Measurements from ENCODE around the gene CSNK2A1.
"Not testable (repeated sequence)": the region's sequence is repeated elsewhere in the genome, so short reads cannot be mapped to it uniquely, and the experiment has no call there.

The CSNK2A1 gene

GRCh38 chr20:543369-544152 lies at the start of gene CSNK2A1:
CSNK2A1 (minus strand) TSS chr20:543790; CDS start chr20:508551, 35,239 bp downstream.
- peak; percentile 98 for DNase-seq

GRCh38 chr20:592506-592905 lies 48.9 kb upstream of the CSNK2A1 start:
- no peak for DNase-seq

GRCh38 chr20:591941-592340 lies 48.4 kb upstream of the CSNK2A1 start:
- no peak for DNase-seq

DNA sequence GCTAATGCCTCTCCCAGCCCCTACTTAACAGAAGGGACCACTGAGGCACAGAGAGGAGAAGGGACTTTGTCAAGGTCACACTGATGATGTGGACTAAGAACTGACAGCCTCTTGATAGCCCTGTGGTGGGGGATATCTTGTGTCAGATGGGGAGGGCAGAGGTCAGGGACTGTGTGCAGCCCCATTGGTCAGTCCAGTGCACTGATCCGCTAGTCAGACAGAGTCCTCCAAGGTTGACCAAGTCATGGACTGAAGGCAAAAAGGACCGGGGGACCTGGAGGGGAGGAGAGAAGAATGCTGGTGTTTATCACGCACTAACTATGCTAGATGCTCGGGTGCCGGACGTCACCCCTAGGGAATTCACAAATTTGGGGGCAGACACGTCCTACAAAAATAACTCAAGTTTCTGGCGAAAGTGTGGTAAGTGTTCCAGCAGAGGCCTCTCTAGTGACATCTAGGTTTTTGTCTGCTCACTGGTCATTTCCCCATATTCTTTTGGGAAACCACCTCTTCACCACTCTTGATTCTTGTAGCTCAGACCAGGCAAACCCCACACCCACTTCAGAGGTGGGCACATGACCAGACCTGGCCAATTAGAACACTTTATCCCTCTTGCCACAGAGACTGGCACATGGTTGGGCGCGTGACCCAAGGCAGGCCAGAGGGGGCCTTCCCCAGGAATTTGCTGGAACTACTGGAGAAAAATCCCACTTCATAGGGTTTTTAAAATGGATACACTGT lies 45.5 kb upstream of the CSNK2A1 start:
- no peak for DNase-seq

GRCh38 chr20:588476-588875 lies 44.9 kb upstream of the CSNK2A1 start:
- no peak for DNase-seq

DNA sequence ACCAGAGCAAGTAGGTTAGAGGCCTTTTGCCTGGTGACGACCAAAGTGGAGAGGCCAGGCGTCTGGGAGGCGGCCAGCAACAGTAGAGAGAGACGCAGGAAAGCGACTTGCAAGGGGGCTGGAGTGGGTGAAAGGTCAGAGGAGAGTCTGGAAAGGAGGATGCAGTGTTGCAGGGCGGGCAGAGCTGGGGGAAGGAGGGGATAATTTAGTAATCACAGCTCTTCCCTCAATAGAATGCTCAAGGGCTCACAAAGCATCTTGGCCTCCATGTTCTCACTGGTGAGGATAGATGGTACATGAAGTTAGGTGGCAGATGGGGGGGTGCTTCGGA lies 41.3 kb upstream of the CSNK2A1 start:
- DNase-seq = no peak

GRCh38 chr20:584161-584970 lies 40.8 kb upstream of the CSNK2A1 start:
- DNase-seq = no peak

GRCh38 chr20:582204-582603 lies 38.6 kb upstream of the CSNK2A1 start:
- DNase-seq = no peak

DNA sequence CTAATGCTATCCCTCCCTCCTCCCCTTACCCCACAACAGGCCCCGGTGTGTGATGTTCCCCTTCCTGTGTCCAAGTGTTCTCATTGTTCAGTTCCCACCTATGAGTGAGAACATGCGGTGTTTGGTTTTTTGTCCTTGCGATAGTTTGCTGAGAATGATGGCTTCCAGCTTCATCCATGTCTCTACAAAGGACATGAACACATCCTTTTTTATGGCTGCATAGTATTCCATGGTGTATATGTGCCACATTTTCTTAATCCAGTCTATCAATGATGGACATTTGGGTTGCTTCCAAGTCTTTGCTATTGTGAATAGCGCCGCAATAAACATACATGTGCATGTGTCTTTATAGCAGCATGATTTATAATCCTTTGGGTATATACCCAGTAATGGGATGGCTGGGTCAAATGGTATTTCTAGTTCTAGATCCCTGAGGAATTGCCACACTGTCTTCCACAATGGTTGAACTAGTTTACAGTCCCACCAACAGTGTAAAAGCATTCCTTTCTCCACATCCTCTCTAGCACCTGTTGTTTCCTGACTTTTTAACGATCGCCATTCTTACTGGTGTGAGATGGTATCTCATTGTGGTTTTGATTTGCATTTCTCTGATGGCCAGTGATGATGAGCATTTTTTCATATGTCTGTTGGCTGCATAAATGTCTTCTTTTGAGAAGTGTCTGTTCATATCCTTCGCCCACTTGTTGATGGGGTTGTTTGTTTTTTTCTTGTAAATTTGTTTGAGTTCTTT lies 35.5 kb upstream of the CSNK2A1 start:
- not testable (repeated sequence) for DNase-seq

DNA sequence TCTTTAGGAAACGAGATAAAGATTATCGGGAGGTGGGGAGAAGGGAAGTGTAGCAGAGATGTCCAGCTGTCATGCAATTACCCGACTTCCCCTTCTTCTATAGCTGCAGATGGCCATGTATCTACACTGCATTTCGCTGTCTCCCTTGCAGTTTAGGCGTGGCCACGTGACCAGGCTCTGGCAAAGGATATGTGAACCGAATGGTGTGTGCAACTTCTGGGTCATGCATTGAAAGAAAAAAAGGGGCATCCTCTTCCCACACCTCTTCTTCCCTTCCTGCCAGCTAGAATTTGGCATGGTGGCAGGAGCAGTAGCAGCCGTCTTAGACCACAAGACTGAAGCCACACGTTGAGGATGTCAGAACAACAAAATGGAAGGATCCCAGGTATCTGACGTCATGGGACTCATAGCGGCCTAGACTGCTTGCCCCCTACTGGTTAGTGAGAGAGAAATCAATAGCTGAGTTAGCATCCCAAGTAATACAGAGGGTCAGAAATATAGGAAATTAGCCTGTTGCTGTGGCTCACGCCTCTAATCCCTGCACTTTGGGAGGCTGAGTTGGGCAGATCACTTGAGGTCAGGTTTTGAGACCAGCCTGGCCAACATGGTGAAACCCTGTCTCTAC lies 33.7 kb upstream of the CSNK2A1 start:
- DNase-seq = no peak

DNA sequence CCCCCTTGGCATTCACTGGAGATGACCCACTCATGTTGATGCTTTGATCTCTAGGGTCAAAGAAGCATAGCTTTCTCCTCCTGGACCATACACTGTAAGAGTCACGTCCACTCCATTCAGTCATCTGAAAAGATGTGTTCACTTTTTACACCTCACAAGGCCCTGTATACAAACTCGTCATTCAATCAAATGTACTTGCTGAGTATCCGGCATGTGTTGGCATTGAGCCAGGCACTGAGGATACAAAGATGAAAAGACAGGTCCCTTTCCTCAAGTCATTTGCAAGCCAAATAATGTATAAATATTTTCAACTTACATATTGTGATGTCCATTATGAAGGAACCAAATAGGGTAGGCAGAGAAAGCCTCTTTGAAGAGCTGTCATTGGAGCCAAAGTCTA lies 32.6 kb upstream of the CSNK2A1 start:
- no peak for DNase-seq

GRCh38 chr20:575230-575629 lies 31.6 kb upstream of the CSNK2A1 start:
- DNase-seq = no peak

GRCh38 chr20:574297-574942 lies 30.8 kb upstream of the CSNK2A1 start:
- DNase-seq = no peak

DNA sequence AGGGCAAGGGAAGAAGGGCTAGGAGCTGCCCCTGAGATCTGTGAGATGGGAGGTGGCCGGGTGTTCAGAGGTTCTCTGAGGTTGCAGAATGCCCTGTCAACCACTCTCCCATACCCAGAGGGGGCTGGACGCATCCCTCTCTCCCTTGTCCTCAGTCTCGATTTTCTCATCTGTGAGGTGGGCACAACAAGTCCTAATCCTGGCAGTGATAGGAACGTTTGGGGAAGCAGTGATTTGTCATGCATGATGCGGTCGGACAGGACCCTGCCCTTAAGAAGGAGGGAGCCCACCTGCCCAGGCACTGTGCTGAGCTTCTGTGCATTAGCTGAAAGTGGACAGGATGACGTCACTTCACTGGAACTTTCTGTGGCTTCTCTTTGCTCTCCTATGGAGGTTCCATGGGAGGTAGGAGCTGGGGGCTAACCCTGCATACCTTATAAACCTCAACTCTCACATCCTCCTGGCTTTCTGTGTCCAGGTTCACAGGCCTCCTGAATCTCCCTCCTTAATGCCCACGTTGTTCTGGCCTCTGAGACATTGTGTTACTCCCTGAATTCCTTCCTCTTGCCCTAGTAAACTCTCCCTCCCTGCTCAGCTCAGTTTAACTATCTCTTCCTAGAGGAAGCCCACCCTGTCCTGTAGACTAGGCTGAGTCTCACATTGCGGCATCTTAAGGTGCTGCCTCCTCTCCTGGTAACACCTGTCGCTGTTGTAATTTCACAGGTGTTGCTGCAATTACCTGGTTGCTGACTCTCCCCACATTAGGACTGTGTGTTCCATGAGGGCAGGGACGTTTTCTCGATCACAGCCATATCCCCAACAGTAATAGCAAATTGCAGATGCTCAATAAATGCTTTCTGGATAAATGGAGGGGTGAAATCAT lies 30.1 kb upstream of the CSNK2A1 start:
- no peak for DNase-seq

DNA sequence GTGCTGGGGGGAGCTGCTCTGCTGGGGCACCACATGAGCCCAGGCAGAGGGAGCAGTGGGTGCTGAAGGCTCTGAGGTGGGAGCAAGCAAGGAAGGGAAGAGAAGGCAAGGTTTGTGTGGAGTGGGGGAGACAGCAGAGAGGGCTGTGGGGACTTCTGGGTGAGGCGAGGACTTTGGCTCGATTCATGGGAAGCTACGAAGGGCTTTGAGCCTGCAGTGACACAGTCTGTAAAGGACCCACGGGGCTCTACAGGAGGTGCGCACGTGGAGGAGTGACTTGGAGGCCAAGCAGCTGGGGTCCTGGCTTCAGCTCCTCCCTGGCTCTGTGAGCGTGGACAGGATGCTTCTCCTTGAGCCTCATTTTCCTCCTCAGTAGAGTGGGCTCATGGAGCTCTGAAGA lies 29.1 kb upstream of the CSNK2A1 start:
- no peak for DNase-seq

DNA sequence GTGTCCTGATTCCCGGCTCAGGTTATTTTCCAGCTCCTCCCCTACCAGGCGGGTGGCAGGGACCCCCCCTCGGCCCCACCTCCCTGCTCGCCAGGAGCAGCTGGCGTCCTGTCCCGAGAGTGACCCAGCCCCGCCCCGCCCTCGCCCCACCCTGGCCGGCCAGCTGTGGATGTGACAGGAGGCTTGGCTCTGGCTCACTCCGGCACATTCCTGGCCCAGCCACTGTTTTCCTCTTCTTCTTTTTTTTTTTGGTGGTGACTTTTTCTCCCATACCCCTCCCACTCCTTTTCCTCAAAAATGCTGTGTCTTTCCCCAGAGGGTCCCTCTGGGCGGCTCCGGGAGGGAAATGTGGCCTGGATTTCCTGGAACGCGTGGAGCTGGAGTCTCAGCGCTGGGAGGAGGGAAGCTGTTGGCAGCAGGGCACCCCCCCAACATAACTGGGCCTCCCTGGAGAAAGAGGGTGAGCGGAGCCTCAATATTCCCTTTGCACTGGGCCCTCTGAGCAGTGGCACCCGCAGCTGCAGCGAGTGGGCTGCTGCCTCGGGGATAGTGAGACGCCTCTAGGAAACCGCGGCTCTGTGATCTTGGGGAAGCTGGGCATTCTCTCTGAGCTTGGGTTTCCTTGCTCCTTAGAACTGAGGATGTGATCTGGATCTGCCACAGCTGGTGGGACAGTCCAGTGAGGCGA lies 28.3 kb upstream of the CSNK2A1 start:
- DNase-seq = no peak

GRCh38 chr20:568673-569415 lies 25.3 kb upstream of the CSNK2A1 start:
- DNase-seq = no peak

- no peak for DNase-seq
Measured at GRCh38 chr20:568097-568652, 24.6 kb upstream of the CSNK2A1 start.

DNA sequence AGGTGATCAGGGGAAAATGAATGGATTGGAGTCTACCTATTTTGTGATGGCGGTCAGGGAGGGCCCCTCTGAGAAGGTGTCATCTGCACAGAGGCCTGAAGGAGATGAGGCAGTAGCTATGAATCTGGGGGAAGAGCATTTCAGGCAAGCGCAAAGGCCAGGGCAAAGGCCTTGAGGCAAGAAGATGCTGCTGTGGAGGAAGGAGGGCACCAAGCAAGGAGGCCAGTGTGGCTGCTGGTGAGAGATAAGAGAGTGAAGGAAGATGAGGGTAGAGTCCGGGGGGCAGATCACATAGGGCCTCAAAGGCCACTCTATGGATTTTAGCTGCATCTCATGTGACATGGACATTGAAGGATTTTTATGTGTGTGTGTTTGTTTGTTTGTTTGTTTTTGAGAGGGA lies 20.6 kb upstream of the CSNK2A1 start:
- DNase-seq = no peak
